ENCODE data around the gene RPL36A. TPM values are rescaled to one million over a fixed set of nuclear protein-coding genes. Genes with fewer than 3 reads are reported as not detected.

Gene RPL36A
- 1,000 to 10,000 TPM in 10 of 12 donors, 100 to 1,000 TPM in 1, not detected in 1; 932 to 1,532 (median 1,212) TPM for polyA plus RNA-seq (ENCODE audit: insufficient read length in 12 of 12)
- long read RNA-seq, donor 1, transcript RPL36A-207 (2 exons, 373 nt), result minor isoform, 7 of 185 reads
- long read RNA-seq, donor 1, transcript RPL36A-204 (3 exons, 2,240 nt), result minor isoform, 7 of 185 reads
- long read RNA-seq, donor 1, transcript RPL36A-203 (5 exons, 910 nt), result major isoform, 137 of 185 reads
- long read RNA-seq, donor 1, transcript RPL36A-202 (4 exons, 691 nt), result minor isoform, 16 of 185 reads
- long read RNA-seq, donor 1, partial matches to known transcripts, result 6 of 185 reads
- long read RNA-seq, donor 1, other reads (novel, unspliced or antisense), result 0 of 185 reads
- long read RNA-seq, donor 2, transcript RPL36A-205 (4 exons, 710 nt), result minor isoform, 8 of 162 reads
- long read RNA-seq, donor 2, transcript RPL36A-203 (5 exons, 910 nt), result major isoform, 121 of 162 reads
- long read RNA-seq, donor 2, transcript RPL36A-207 (2 exons, 373 nt), result minor isoform, 6 of 162 reads
- long read RNA-seq, donor 2, transcript RPL36A-202 (4 exons, 691 nt), result minor isoform, 17 of 162 reads
- long read RNA-seq, donor 2, partial matches to known transcripts, result 0 of 162 reads
- long read RNA-seq, donor 2, other reads (novel, unspliced or antisense), result 0 of 162 reads
- long read RNA-seq, donor 3, transcript RPL36A-202 (4 exons, 691 nt), result minor isoform, 14 of 93 reads
- long read RNA-seq, donor 3, transcript RPL36A-205 (4 exons, 710 nt), result minor isoform, 6 of 93 reads
- long read RNA-seq, donor 3, transcript RPL36A-203 (5 exons, 910 nt), result major isoform, 67 of 93 reads
- long read RNA-seq, donor 3, partial matches to known transcripts, result 0 of 93 reads
- long read RNA-seq, donor 3, other reads (novel, unspliced or antisense), result 0 of 93 reads
- long read RNA-seq, donor 4, transcript RPL36A-202 (4 exons, 691 nt), result minor isoform, 18 of 81 reads
- long read RNA-seq, donor 4, transcript RPL36A-204 (3 exons, 2,240 nt), result minor isoform, 6 of 81 reads
- long read RNA-seq, donor 4, transcript RPL36A-203 (5 exons, 910 nt), result major isoform, 51 of 81 reads
- long read RNA-seq, donor 4, partial matches to known transcripts, result 0 of 81 reads
- long read RNA-seq, donor 4, other reads (novel, unspliced or antisense), result 0 of 81 reads
- long read RNA-seq, donor 5, transcript RPL36A-205 (4 exons, 710 nt), result minor isoform, 6 of 97 reads
- long read RNA-seq, donor 5, transcript RPL36A-203 (5 exons, 910 nt), result major isoform, 80 of 97 reads
- long read RNA-seq, donor 5, transcript RPL36A-202 (4 exons, 691 nt), result minor isoform, 5 of 97 reads
- long read RNA-seq, donor 5, partial matches to known transcripts, result 0 of 97 reads
- long read RNA-seq, donor 5, other reads (novel, unspliced or antisense), result 0 of 97 reads
- long read RNA-seq, donor 6, transcript RPL36A-205 (4 exons, 710 nt), result minor isoform, 8 of 118 reads
- long read RNA-seq, donor 6, transcript RPL36A-204 (3 exons, 2,240 nt), result minor isoform, 5 of 118 reads
- long read RNA-seq, donor 6, transcript RPL36A-202 (4 exons, 691 nt), result minor isoform, 21 of 118 reads
- long read RNA-seq, donor 6, transcript RPL36A-203 (5 exons, 910 nt), result major isoform, 81 of 118 reads
- long read RNA-seq, donor 6, partial matches to known transcripts, result 0 of 118 reads
- long read RNA-seq, donor 6, other reads (novel, unspliced or antisense), result 0 of 118 reads
- long read RNA-seq, donor 7, transcript RPL36A-203 (5 exons, 910 nt), result major isoform, 34 of 45 reads
- long read RNA-seq, donor 7, partial matches to known transcripts, result 0 of 45 reads
- long read RNA-seq, donor 7, other reads (novel, unspliced or antisense), result 0 of 45 reads
- long read RNA-seq, donor 8, transcript RPL36A-207 (2 exons, 373 nt), result minor isoform, 7 of 104 reads
- long read RNA-seq, donor 8, transcript RPL36A-204 (3 exons, 2,240 nt), result minor isoform, 7 of 104 reads
- long read RNA-seq, donor 8, transcript RPL36A-203 (5 exons, 910 nt), result major isoform, 80 of 104 reads
- long read RNA-seq, donor 8, partial matches to known transcripts, result 0 of 104 reads
- long read RNA-seq, donor 8, other reads (novel, unspliced or antisense), result 0 of 104 reads
- long read RNA-seq, donor 9, transcript RPL36A-202 (4 exons, 691 nt), result minor isoform, 8 of 72 reads
- long read RNA-seq, donor 9, transcript RPL36A-205 (4 exons, 710 nt), result minor isoform, 9 of 72 reads
- long read RNA-seq, donor 9, transcript RPL36A-203 (5 exons, 910 nt), result major isoform, 49 of 72 reads
- long read RNA-seq, donor 9, partial matches to known transcripts, result 0 of 72 reads
- long read RNA-seq, donor 9, other reads (novel, unspliced or antisense), result 0 of 72 reads
- long read RNA-seq, donor 10, transcript RPL36A-202 (4 exons, 691 nt), result minor isoform, 14 of 86 reads
- long read RNA-seq, donor 10, transcript RPL36A-203 (5 exons, 910 nt), result major isoform, 66 of 86 reads
- long read RNA-seq, donor 10, partial matches to known transcripts, result 0 of 86 reads
- long read RNA-seq, donor 10, other reads (novel, unspliced or antisense), result 0 of 86 reads
- long read RNA-seq, donor 11, transcript RPL36A-203 (5 exons, 910 nt), result major isoform, 147 of 185 reads
- long read RNA-seq, donor 11, transcript RPL36A-208 (2 exons, 547 nt), result minor isoform, 5 of 185 reads
- long read RNA-seq, donor 11, transcript RPL36A-202 (4 exons, 691 nt), result minor isoform, 22 of 185 reads
- long read RNA-seq, donor 11, partial matches to known transcripts, result 0 of 185 reads
- long read RNA-seq, donor 11, other reads (novel, unspliced or antisense), result 0 of 185 reads

- DNase-seq, result peak; percentile 88
Measured at GRCh38 chrX:101390664-101391525, at the start of gene RPL36A. RPL36A (plus strand) TSS chrX:101391011; CDS start chrX:101391044, 33 bp downstream.

DNA sequence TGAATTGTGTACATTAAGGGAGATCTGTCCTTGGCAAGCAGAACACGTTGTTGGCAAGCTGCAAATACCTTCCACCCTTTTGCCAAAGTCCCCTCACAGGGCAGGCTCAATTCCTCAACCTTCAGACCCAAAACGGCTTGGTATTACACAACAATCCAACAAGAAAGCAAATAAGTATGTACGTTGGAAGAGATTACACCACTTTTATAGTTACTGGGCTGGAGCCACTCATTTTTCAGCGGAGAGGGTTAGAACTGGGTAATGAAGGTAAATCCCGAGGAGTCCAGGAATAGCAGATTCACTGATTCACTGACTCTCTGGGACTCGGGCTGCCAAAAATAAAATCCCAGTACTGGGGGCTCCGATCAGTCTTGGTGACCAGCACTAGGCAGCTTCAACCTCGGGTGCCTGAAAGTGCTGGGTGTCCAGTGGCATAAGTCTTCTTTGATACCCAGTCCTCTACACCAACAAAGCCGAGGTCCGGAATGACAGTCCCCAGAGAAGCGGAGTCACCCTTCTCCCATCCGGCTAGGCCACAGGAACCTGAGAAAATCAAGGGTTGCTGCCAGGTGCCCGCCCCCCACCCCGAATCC, 42.9 kb upstream of the RPL36A start:
- no peak for DNase-seq

- peak; percentile 80 for DNase-seq
Measured at GRCh38 chrX:101348452-101349192, 42.2 kb upstream of the RPL36A start, which contains the start of gene TIMM8A. TIMM8A (minus strand) TSS chrX:101348742; CDS start chrX:101348664, 78 bp downstream.

DNA sequence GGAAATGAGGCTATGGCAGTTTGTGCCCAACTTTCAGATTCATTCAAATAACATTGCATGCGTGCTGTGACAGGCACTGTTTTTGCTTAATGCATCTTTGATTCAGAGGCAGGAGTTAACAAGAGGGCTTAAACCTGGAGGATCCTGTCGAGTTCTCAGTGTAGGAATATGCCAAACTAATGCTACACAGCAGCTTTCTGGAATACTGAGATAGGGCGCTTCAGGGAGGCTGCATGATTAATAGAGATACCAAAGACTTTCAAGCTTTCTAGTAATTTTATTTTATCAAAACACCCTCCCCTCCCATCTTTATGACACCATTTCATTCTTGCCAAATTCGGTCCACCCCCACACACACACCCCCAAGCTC, 41.6 kb upstream of the RPL36A start:
- DNase-seq, result no peak

GRCh38 chrX:101357166-101357795, 33.5 kb upstream of the RPL36A start:
- DNase-seq, result no peak

GRCh38 chrX:101359966-101360365, 30.8 kb upstream of the RPL36A start:
- no peak for DNase-seq

GRCh38 chrX:101360390-101360789, 30.4 kb upstream of the RPL36A start:
- no peak for DNase-seq

DNA sequence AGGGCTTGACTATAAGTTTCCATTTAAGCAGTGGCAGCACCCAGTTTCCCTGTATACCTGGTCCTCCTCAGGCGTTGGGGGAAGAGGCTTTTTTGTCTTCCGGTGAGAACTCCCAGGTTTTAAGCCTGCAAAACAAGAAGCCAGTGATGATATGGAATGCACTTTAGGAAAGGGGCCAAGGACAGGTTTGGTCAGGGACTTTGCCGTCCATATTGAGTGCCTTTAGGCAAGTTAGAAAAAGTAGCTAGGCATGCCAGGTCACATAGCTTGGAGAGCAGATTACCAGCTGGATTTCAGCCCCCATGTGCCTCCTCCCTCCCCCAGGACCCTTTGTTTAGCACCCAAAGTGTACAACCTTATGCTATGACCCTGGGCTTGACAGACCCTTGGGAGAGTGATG, 28.7 kb upstream of the RPL36A start:
- no peak for DNase-seq

GRCh38 chrX:101362757-101363156, 28.1 kb upstream of the RPL36A start:
- DNase-seq, result no peak

- DNase-seq, result no peak
Measured at GRCh38 chrX:101365301-101365795, 25.5 kb upstream of the RPL36A start.

- DNase-seq, result no peak
Measured at GRCh38 chrX:101368800-101369199, 22.0 kb upstream of the RPL36A start.

GRCh38 chrX:101369687-101370086, 21.1 kb upstream of the RPL36A start:
- no peak for DNase-seq

DNA sequence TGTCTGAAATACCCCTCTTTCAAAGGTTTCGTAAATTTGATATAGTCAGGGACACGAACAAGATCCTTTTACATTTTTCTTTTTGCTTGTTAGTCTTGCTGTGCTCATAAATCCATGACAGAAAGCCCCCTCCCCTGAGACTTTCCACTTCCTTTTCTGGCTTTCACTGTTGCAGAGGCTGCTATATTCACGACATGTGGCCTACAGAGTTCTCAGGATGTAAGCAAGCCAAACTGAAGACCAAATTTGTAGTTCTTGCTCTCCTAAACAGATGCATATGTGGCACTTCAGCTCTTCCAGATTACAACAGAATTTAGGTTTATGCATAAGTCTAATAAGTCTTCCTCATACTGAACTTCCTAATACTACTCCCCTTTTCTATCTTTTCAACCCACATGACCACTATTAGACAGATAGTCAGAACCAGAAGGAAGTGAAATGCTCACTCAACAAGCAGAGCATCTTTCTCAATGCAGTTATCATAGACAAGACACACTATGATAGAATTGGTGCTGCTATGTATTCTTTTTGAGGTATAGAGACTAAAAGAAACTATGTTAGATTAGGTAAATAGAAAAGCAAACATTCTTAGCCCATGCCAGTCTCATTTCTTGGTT, 19.8 kb upstream of the RPL36A start:
- DNase-seq, result no peak

- no peak for DNase-seq
Measured at GRCh38 chrX:101377547-101377946, 13.3 kb upstream of the RPL36A start.

GRCh38 chrX:101383679-101384205, 7.1 kb upstream of the RPL36A start:
- no peak for DNase-seq
